Stimulated activated CD4-positive, alpha-beta T cell treated with anti-CD3 and anti-CD28 coated beads, Interleukin-15, amount 100 ng/mL, for 48 hours (primary cell): ENCODE data around the gene PDZD8.
"Not testable (repeated sequence)": the region's sequence is repeated elsewhere in the genome, so short reads cannot be mapped to it uniquely, and the experiment has no call there.

Source experiments
- DNase-seq, 2 donors: peaks; one replicate each; pipeline ENCODE4 v3.0.0-alpha.2; 2020; ENCODE audit warnings: low read depth in 2 of 2

The PDZD8 gene

DNA sequence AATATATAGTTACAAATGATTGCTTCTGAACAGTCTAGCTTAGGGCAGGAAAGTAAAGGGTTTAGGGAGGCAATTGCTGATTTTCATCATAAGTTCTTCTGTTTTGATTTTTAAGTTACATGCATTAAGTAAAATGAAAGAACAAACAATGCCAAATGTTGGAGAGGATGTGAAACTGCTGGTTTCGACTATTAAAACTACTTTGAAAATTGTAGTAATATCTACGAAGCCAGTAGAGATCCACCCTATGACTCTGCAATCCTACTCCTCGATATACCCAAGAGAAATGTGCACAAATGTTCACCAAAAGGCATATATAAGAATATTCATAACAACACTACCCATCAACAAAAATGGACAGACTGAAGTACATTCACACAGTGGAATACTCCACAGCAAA is 24.3 kb downstream of the PDZD8 start:
- no peak for DNase-seq

DNA sequence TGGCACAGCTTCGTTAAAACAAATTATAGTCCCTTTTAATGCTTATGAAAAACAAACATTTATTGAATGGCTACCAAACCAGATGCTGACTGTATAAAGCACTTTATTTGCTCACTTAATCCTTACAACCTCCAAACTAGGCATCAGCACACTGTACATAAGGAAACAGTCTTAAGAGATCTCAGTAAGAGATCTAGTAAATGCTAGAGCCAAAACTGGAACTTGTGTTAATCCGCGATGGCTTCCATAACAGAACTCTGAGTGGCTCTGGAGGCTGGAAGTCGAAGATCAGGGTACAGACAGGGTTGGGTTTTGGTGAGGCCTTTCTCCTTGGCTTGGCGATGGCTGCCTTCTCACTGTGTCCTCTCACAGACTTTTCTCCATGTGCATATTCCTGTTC is 27.0 kb downstream of the PDZD8 start:
- DNase-seq = no peak

DNA sequence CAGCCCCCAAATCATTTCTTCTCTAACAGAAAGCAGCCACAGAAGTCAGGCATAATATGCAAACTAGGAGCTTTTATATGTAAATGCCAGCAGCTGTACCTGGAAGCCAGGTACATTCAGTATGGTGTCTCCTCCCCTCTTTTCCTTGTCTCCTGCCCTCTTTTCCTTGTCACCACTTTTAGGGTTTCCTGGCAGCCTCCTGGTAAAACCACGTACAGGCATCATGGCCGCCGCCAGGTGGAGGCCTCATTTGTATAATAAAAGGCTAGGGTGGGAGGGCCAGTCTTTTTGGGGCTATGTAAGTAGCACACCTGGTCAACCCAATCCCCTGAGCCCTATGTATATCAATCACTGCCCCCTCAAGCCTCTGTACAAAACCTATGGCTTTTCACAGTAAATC is 28.7 kb downstream of the PDZD8 start:
- no peak for DNase-seq

DNA sequence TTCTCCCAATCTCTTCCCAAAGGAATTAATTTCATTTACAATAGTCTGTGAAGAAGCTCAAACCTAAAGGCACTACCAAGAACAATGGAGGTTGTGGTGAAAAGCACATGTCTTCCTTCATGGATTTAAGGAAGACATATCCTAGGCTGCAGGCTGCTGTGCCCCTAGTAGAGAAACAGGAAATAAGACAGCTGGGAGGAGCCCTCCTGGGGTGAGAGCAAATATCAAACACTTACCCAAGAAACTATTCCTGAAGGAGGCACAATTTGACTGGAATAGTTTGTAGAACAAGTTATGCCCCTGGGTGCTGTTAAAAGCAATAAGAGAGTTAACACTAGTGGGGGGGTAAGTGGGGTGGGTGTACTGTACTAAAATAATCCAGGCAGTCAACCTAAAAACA is 30.1 kb downstream of the PDZD8 start:
- DNase-seq = no peak

DNA sequence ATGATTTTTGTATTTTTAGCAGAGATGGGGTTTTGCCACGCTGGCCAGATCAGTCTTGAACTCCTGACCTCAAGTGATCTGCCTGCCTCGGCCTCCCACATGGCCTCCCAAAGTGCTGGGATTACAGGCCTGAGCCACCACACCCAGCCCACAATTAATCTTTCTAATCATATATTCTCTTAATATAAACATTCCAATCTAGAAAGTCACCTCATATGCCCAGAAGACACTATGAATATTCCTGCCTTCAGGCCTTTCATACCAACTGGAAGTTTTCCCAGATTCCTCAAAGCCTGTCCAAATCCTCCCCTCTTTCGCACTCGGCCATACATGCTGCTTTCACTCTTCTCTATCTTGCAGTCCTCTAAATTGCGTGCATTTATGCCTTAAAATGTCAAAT is 32.6 kb downstream of the PDZD8 start:
- DNase-seq = no peak

DNA sequence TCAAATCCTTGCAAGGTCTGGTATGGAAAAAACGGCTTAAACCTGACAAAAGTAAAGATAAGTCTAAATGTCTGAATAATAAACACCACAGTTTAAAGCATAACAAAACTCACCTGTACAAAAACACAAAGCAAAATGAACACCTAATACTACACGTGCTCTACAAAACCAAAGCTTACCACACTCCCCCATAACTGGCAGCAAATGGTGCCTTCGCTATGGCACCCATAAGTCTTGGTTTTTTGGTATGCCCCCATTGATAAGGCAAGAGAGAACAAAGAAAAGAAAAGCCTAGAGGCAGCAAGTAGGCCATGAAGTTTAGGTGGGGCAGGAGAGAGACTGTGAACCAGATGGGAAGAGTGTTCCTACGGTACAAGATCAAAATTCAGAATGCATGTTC is 34.2 kb downstream of the PDZD8 start:
- DNase-seq = no peak

DNA sequence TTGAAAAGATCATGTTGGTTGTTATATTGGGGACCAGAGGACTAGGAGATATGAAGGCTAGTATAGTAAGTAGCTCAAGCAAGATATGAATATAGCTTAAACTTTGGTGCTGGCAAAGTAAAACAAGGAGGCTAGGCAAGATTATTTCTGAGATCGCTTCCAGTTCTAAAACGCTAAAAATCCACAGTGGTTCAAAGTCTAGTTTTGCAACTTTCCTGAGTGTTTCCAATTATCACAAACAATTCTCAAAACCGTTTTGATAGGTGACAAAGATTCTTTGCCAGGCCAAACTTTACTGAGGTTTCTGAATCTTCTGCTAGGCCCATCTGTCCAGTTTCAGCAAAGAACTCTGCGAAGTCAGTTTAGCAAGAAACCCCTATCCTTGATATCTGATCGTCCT is 35.3 kb downstream of the PDZD8 start:
- DNase-seq = no peak

DNA sequence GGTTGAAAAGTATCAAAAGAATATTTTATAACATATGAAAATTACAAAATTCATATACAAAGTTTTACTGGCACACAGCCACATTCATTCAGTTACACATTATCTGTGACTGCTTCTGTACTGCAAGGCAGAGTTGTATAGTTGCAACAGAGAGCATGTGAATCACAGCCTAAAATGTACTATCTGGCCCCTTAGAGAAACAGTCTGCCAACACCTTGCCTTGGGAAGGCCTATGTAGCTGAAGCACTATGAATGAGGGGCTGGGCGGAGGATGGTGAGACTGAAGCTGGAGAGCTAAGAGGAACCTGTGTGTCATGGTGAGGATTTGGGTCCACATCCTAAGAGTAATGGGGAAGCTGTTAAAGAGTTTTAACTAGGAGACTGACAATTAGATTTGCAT is 35.7 kb downstream of the PDZD8 start:
- no peak for DNase-seq

DNA sequence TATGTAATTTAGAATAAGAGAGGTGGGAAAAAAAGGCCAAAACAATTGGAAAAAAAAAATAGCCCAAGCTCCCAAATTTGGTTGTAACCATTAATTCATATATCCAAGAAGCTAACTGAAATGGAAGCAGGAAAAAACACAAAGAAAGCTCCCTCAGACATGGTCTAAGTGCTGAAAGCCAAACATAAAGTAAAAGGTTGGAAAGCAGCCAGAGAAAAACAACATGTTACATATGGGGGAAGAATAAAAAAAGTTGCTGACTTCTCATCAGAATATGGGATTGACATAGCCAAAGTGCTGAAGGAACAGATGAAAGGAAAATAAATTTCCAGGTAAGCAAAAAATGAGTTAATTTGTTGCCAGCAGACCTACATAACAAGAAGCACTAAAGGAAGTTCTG is 40.3 kb downstream of the PDZD8 start:
- DNase-seq = no peak

DNA sequence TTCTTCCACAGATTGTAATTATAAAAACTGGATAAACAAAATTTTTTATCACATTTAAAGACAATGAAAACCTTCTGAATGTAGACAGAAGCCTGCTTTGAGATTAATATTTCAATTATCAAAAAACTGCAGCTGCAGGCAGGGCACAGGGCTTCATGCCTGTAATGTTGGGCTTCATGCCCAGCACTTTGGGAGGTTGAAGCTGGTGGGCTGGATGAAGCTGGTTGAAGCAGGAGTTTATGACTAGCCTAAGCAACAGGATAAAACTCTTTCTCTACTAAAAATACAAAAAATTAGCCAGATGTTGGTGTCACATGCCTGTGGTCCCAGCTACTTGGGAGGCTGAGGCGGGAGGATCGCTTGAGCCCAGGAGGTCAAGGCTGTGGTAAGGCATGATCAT is 41.2 kb downstream of the PDZD8 start:
- DNase-seq = no peak

DNA sequence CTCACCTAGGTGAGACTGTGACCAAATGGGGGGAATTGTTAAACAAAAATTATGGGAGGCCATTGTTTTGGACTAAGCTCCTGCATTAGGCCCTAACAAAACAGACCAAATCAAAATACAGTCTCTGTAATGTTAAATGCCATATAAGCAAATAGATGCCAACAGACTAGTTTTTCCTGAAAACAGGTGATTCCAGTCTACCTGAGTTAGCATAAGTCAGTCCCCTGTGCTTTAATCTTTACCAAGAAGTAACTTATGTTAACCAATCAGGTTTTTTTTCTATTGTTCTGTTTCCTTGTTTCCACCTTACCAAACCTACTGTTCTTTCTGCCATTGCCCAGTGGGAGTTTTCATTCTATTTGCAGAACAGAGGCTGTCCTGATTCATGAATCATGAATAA is 48.0 kb downstream of the PDZD8 start:
- no peak for DNase-seq

DNA sequence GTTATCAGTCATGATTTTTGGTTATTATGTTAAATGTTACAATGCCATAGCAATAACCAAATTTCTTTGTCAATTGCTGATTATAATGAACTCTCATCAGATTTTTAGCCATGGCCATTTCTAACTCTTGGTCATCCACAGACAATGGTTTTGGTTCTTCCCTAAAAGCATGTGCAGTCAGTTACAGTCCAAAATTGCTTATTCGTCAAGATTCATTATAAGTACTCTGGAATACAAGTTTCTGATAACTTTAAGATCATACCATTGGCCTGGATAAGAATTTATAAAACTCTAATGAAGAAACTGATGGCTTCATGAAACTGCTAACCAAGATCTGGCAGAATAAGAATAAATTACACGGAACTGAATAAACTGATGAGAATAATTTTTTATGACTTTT is 50.9 kb downstream of the PDZD8 start:
- no peak for DNase-seq

DNA sequence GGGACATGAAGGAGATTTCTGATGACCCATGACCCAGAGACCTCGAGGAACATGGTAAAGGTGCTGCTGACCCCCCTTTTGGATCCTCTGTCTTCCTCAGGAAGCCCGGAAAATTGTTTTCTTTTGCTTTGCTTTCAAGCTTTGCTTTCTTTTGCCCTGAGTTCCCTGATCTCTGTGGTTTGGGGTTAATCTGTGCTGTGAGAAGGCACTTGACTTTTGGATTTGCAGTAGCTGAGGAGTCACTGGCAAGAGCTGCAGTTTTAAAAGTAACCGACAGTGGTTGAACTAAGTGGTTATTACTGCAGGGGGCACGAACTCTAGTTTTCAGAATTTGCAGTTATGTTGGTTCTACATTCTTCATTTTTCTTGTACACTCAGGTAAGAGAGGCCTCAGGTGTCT is 53.0 kb downstream of the PDZD8 start:
- DNase-seq = no peak

DNA sequence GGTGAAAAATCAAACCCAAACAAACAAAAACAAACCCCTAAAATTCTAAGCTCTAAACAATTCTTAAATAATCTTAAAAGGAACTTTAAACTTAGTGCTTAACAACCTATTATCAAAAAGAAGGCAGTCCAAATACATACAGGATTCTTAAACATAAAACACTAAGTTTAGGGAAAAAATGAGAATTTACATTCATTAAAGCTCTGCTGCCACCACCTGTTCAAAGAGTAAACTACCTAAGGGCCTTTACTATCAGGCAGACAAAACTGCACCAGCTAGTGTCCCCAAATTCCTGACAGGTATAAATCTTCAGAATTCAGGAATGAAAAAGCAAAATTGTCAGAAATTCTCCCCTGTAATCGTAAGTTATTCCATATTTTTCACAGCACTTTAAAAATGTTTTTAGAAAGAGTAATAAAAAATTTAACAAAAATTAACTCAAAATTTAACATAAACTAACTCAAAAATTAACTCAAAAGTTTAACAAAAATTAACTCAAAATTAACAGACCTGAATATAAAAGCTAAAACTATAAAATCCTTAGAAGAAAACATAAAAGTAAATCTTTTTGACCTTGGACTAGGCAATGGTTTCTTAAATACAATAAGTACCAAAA is 55.1 kb downstream of the PDZD8 start:
- no peak for DNase-seq

DNA sequence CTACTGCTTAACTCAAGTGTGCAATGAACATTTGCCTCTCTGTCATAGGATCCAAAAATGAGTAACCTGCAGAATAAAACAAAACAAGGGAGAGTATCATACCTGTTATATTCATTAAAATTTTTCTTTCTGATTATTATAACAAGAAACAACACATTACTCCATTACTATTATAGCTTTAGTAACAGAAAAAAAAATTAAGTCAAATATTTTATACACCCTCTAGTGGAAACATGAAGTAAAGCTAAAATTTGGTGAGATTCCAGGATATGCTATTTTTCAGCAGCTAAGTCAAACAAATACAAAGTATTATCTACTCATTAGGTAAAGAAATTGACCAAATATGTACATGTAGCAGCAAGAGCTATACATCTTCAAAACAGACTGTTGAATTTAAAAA is 56.3 kb downstream of the PDZD8 start:
- DNase-seq = no peak

DNA sequence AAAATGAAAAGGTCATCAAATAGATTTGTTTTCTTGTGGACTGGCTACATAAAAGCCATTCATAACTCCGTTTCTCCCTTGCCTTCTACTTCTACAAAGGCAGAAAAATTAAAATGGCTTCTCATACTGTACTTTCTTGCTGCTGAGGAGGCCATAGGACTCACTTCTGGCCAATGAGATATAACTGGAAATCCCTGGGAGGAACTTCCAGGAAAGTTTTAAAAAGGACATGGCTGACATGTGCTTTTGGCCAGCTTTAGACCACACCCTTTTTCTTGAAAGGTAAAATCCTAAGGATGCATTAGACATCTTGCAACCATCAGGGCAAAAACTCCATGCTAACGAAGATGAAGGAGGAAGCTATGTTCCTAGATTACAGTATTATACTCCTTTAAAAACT is 58.5 kb downstream of the PDZD8 start:
- no peak for DNase-seq

DNA sequence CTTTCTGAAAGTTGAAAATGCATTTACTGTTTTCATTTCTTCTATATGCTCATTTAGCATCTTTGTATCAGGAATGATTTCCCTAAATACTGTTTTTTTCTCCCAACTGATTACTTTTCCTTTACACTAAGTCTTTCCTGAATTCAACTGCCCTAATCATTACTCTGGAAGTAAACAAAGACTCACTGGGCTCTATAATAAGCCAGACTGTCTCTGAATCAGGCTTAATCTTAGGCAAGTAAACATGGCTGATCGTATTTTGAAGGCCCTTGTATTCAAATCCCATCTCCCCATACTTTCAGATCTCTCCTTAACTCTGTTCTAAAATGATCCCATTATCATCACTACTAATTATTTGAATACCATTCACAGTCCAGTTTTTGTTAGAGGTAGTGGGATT is 61.6 kb downstream of the PDZD8 start:
- no peak for DNase-seq

DNA sequence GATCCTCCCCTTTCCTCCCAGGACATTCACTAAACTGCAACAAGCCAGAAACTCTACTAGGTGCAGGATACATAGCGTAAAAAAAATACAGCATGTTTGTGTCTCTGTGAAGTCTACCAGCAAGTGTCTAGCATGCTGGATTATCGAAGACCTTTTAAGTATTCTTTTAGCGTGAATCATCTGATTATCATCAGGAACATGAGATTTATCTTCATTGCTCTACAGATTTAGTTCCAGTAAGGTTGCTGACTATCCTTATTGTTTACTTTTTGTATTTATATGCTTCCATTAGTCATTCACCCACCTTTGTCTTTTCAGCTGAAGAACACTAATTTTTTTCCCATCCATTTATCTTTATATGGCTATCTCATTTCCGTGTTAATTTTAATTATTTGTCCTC is 62.8 kb downstream of the PDZD8 start:
- no peak for DNase-seq

DNA sequence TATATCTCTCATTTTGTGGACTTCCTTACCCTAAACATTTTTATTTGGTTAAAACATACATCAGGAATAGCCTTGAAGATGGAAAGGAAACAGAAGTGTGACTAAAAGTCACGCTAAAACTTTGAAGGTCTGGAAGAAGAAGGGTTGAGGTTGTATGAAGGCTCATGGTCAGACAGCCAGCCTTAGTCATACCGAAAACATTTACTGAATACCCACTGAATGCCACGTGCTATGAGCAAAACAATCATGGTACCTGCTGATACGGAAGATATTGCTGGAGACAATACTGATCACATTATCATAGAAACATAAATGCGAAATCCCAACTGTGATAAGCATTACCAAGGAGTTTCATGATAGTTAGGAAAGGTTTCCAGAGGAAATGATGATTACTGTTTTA is 64.0 kb downstream of the PDZD8 start:
- DNase-seq = no peak

DNA sequence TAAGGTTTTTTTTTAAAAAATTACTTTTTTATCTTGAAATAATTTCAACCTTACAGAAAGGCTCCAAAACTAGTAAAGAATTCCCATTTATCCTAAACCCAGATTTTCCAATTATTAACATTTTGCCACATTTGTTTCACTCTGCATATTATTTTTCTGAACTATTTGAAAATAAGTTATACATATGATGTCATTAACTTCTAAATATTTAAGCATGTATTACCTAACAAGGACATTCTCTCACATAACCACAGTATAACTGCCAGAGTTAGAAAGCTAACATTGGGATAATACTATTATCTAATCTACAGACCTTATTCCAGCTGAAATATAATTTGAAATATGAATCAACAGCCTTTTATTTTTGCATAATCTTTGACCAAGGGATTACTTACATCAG is 68.6 kb downstream of the PDZD8 start:
- no peak for DNase-seq

DNA sequence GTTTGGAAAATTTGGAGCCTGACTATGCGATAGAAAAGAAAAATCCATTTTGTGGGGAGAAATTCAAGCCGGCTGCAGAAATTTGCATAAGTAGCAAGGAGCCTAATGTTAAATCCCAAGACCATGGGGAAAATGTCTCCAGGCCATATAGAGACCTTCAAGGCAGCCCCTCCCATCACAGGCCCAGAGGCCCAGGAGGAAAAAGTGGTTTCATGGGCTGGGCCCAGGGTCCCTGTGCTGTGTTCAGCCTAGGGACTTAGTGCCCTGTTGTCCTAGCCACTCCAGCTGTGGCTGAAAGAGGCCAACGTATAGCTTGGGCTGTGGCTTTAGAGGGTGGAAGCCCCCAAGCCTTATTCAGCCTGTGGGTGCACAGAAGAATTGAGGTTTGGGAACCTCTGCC is 71.8 kb downstream of the PDZD8 start:
- not testable (repeated sequence) for DNase-seq

DNA sequence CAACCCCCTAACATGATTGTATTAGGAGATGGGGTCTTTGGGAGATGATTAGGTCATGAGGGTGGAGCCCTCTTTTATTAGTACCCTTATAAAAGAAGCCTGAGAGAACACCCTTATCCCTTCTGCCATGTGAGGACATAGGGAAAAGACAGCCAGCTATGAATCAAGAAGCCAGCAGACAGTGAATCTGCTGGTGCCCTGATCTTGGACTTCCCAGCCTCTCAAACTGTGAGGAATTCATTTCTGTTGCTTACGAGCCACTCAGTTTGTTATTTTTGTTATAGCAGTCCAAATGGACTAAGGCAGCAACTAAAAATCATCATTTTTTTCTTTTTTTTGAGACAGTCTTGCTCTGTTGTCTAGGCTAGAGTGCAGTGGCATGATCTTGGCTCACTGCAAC is 74.6 kb downstream of the PDZD8 start:
- no peak for DNase-seq

DNA sequence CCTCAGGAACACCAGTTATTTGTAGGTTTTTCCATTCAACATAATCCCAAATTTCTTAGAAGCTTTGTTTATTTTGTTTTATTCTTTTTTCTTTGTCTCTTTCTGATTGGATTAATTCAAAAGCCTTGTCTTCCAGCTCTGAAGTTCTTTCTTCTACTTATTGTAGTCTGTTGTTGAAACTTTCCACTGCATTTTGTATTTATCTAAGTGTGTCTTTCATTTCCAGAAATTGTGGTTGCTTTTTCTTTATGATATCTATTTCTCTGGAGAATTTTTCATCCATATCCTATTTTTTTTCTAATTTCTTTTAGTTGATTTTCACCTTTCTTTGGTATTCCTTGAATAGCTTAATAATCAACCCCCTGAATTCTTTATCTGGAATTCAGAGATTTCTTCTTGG is 75.8 kb downstream of the PDZD8 start:
- no peak for DNase-seq

DNA sequence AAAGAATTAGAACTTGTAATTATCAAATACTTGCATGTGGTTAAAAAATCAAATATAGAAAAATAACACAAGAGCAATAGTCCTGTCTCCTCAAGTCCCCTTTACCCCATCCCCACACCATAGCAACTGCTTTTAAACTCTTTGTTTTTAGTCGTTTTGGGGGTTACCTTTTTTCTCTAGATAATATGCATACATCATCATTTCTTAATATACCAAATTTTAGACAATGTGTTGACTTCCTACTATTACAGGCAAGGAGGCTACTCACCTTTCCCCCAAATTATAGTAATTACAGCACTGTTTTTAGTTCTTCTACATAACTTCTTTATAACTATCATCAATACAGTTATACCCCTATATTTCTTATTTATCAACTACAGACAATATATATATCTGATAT is 77.0 kb downstream of the PDZD8 start:
- no peak for DNase-seq

DNA sequence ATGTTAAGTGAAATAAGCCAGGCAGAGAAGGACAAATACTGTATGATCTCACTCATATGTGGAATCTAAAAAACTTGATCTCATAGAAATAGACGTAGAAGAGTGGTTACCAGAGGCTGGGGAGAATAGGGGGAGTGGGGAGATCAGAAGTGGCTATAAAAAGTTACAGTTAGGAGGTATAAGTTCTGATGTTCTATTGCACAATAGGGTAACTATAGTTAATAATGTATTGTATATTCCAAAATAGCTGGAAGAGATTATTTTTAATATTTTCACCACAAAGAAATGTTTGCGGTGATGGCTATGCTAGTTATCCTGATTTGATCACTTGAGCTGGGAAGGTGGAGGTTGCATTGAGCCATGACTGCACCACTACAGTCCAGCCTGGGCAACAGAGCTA is 80.5 kb downstream of the PDZD8 start:
- no peak for DNase-seq
